Cardiac muscle cell (in vitro differentiated cells and primary cell): ENCODE measurements around the gene MAP3K4. TPM values are rescaled to one million over a fixed set of nuclear protein-coding genes. Genes with fewer than 3 reads are reported as not detected.

ENCODE experiments used
- DNase-seq, 2 donors: peaks; one replicate each; pipeline versions ENCODE4 v3.0.0 to v3.0.0-alpha.2; 2010 to 2017; ENCODE audit warnings: low read depth in 1 of 2, low spot score in 1 of 2
- H3K27ac ChIP-seq: fragments of 200-600 bp; sonication (generic); 2 replicates; pipeline ENCODE4 v1.5.1; 2016
- H3K27me3 ChIP-seq: fragments of 200-600 bp; sonication (generic); 2 replicates; pipeline ENCODE4 v1.6.0; 2016; ENCODE audit warnings: control low read depth
- H3K36me3 ChIP-seq: fragments of 200-600 bp; sonication (generic); 2 replicates; pipeline ENCODE4 v1.5.1; 2016; ENCODE audit warnings: control low read depth
- H3K4me1 ChIP-seq: fragments of 200-600 bp; sonication (generic); 2 replicates; pipeline ENCODE4 v1.8.1; 2017; ENCODE audit warnings: low read depth, mild to moderate bottlenecking, mixed run types
- H3K4me3 ChIP-seq: fragments of 200-600 bp; sonication (generic); 2 replicates; pipeline ENCODE4 v1.5.1; 2016; ENCODE audit warnings: mild to moderate bottlenecking
- H3K9me3 ChIP-seq: fragments of 200-600 bp; sonication (generic); 2 replicates; pipeline ENCODE4 v1.5.1; 2017; ENCODE audit warnings: low read depth, mild to moderate bottlenecking, control low read depth
- CTCF ChIP-seq: IDR thresholded peaks from 2 replicates; pipeline ENCODE4 v1.5.1; 2012; ENCODE audit warnings: low read depth, mild to moderate bottlenecking, low read length
- polyA plus RNA-seq: library from polyadenylated mRNA; unstranded; fragments of >200 nt; fragmentation: Nextera tagmentation; extraction: Ambion mirVana; gene quantifications from 2 replicates; pipeline ENCODE4 v1.2.1, GENCODE V29; 2016
- total RNA-seq: library from RNA; depleted of rRNA; stranded (reverse); fragments of >200 nt; gene quantifications from 2 replicates; pipeline ENCODE4 v1.2.3, GENCODE V29; 2016

Gene MAP3K4
- total and polyA plus RNA-seq, 2 experiments from 2014 or later = 14.5 to 36.4 TPM

- H3K36me3 ChIP-seq = peaks cover 7% of the 10 kb centered on the region
- H3K4me1 ChIP-seq = peaks cover 22% of the 10 kb centered on the region
- H3K27me3 ChIP-seq = no peaks in the 10 kb centered on the region
- no peak for DNase-seq
- H3K4me3 ChIP-seq = no peak overlapping the region
- no peak overlapping the region for H3K27ac ChIP-seq
- H3K9me3 ChIP-seq = no peaks in the 10 kb centered on the region
- no peak for TF ChIP-seq CTCF
Observed at GRCh38 chr6:161035981-161036263, 44.4 kb downstream of the MAP3K4 start.

- peaks cover 7% of the 10 kb centered on the region for H3K36me3 ChIP-seq
- no peak overlapping the region for H3K27ac ChIP-seq
- DNase-seq = no peak
Observed at GRCh38 chr6:161037873-161038228, 46.3 kb downstream of the MAP3K4 start.

GRCh38 chr6:161038229-161039031 is 46.9 kb downstream of the MAP3K4 start:
- Histone ChIP-seq H3K27ac (no peak overlapping the region), H3K4me1 (peaks cover 14% of the 10 kb centered on the region), H3K4me3 (no peak overlapping the region), H3K27me3 (no peaks in the 10 kb centered on the region), H3K36me3 (peaks cover 7% of the 10 kb centered on the region), H3K9me3 (no peaks in the 10 kb centered on the region)
- peak; percentile 26 for TF ChIP-seq CTCF
- DNase-seq = peak in 1 of 2 donors; percentile 78

More at GRCh38 chr6:161037873-161038228, 46.3 kb downstream of the MAP3K4 start:
- Histone ChIP-seq H3K9me3 (no peaks in the 10 kb centered on the region), H3K4me1 (peaks cover 19% of the 10 kb centered on the region), H3K27me3 (no peaks in the 10 kb centered on the region), H3K4me3 (no peak overlapping the region)
- no peak for TF ChIP-seq CTCF

GRCh38 chr6:161041274-161041673 is 49.7 kb downstream of the MAP3K4 start:
- Histone ChIP-seq H3K4me1 (no peaks in the 10 kb centered on the region), H3K27ac (no peak overlapping the region), H3K36me3 (peaks cover 4% of the 10 kb centered on the region), H3K4me3 (no peak overlapping the region), H3K9me3 (no peaks in the 10 kb centered on the region), H3K27me3 (no peaks in the 10 kb centered on the region)
- DNase-seq = no peak
- no peak for TF ChIP-seq CTCF

GRCh38 chr6:161044335-161044734 is 52.8 kb downstream of the MAP3K4 start:
- H3K36me3 ChIP-seq = peaks cover 7% of the 10 kb centered on the region
- TF ChIP-seq CTCF = no peak
- H3K27ac ChIP-seq = no peak overlapping the region
- H3K4me1 ChIP-seq = no peaks in the 10 kb centered on the region
- DNase-seq = no peak
- H3K9me3 ChIP-seq = no peaks in the 10 kb centered on the region
- no peaks in the 10 kb centered on the region for H3K27me3 ChIP-seq
- H3K4me3 ChIP-seq = no peak overlapping the region
